H1 (cell line): ENCODE results near the gene SF3B3.

ENCODE experiments used
- CBX8 ChIP-seq: fragments of 300-800, 300-1000 bp; sonication (generic); IDR thresholded peaks from 2 replicates; pipeline ENCODE4 v1.7.1; 2016; ENCODE audit warnings: low read depth, low read length, borderline replicate concordance
- CHD2 ChIP-seq: IDR thresholded peaks from 2 replicates; pipeline ENCODE4 v1.6.1; 2012; ENCODE audit warnings: low read length, improper control_type of control experiment
- JUND ChIP-seq: IDR thresholded peaks from 2 replicates; pipeline ENCODE4 v1.6.1; 2011; ENCODE audit warnings: mild to moderate bottlenecking, improper control_type of control experiment, low read length
- POLR2A ChIP-seq, 2 experiments: IDR thresholded peaks; 1 replicate in 1 of 2; 2 replicates in 1 of 2; pipeline ENCODE4 v1.6.1; 2011; ENCODE audit warnings: low read depth in 2 of 2, low read length in 2 of 2, mild to moderate bottlenecking in 2 of 2; ENCODE audit errors: control extremely low read depth in 1 of 2
- POLR2AphosphoS5 ChIP-seq: IDR thresholded peaks from 2 replicates; pipeline ENCODE4 v1.6.1; 2011; ENCODE audit warnings: low read depth, low read length
- SIN3A ChIP-seq, 2 experiments: IDR thresholded peaks in 1 of 2; conservative IDR thresholded peaks in 1 of 2; 2 replicates each; pipeline ENCODE4 v1.6.1; 2011 to 2012; ENCODE audit warnings: low read length in 2 of 2, improper control_type of control experiment in 1 of 2, low read depth in 1 of 2, mild to moderate bottlenecking in 1 of 2
- ZNF274 ChIP-seq: IDR thresholded peaks from 2 replicates; pipeline ENCODE4 v1.7.0; 2012; ENCODE audit warnings: low read length, borderline replicate concordance; ENCODE audit errors: extremely low read depth
- TF ChIP-seq, protein P1 (sequence below), 3 experiments: IDR thresholded peaks; 1 replicate in 2 of 3; 2 replicates in 1 of 3; pipeline versions ENCODE4 v1.5.1 to v1.6.1; 2011; ENCODE audit warnings: low read length in 3 of 3, mild to moderate bottlenecking in 3 of 3, inconsistent platforms in 2 of 3, low read depth in 1 of 3, moderate library complexity in 1 of 3; ENCODE audit not compliant: insufficient read depth in 1 of 3; ENCODE audit errors: control extremely low read depth in 1 of 3
- TF ChIP-seq, protein P2 (sequence below): IDR thresholded peaks from 2 replicates; pipeline ENCODE4 v1.6.1; 2012; ENCODE audit warnings: inconsistent platforms

DNA sequence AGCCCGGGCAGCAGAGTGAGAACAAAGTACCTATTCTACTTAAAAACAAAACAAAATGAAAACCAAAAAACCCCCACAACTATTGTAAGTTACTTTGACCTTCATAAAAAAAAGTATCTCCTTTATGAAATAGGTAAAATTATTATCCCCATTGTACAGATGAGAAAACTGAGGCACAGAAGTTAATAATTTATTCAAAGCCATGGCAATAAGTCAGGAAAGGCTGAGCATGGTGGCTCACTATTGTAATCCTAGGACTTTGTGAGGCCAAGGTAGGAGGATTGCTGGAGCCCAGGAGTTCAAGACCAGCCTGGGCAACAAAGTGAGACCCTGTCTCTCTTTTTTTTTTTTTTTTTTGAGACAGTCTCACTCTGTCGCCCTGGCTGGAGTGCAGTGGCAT is 38.7 kb upstream of the SF3B3 start:
- TF ChIP-seq SIN3A (conservative IDR thresholded peaks at IDR 0.05 in 1 of 2, IDR thresholded peaks at IDR 0.05 in 1 of 2; ENCODE audit: low read depth in 1 of 2, low read length in 2 of 2) (no peak), JUND (no peak), POLR2A (IDR thresholded peaks at IDR 0.05; ENCODE audit: control extremely low read depth in 1 of 2, low read depth in 2 of 2, low read length in 2 of 2) (no peak), POLR2AphosphoS5 (no peak), ZNF274 (no peak), CHD2 (no peak), CBX8 (no peak)
- TF ChIP-seq, protein P1, sequence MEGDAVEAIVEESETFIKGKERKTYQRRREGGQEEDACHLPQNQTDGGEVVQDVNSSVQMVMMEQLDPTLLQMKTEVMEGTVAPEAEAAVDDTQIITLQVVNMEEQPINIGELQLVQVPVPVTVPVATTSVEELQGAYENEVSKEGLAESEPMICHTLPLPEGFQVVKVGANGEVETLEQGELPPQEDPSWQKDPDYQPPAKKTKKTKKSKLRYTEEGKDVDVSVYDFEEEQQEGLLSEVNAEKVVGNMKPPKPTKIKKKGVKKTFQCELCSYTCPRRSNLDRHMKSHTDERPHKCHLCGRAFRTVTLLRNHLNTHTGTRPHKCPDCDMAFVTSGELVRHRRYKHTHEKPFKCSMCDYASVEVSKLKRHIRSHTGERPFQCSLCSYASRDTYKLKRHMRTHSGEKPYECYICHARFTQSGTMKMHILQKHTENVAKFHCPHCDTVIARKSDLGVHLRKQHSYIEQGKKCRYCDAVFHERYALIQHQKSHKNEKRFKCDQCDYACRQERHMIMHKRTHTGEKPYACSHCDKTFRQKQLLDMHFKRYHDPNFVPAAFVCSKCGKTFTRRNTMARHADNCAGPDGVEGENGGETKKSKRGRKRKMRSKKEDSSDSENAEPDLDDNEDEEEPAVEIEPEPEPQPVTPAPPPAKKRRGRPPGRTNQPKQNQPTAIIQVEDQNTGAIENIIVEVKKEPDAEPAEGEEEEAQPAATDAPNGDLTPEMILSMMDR (IDR thresholded peaks at IDR 0.05; ENCODE audit: control extremely low read depth in 1 of 3, insufficient read depth in 1 of 3, low read depth in 1 of 3, low read length in 3 of 3) = no peak
- TF ChIP-seq, protein P2, sequence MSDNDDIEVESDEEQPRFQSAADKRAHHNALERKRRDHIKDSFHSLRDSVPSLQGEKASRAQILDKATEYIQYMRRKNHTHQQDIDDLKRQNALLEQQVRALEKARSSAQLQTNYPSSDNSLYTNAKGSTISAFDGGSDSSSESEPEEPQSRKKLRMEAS = no peak
